ENCODE measurements around the gene SLC9A1. TPM values are rescaled to one million over a fixed set of nuclear protein-coding genes. Genes with fewer than 3 reads are reported as not detected.

Gene SLC9A1
- total RNA-seq, 2 donors from 2014 or later: 22.9 to 30.4 TPM

DNA sequence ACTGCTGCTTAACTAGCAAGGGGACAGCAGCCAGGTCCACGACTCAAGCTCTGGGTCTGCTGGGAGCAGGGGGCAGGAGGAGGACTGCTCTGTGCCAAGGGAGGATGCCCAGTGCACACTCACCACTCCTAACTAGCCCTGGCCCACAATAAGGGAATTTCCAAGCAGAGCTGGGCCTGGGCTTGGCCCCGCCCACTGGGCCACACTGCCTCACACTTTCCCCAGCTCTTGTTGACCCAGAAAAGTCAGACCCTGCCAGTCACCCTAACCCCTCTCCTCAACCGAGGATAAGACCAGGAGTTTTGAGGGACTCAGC, 18.7 kb downstream of the SLC9A1 start:
- TF ChIP-seq POLR2A (IDR thresholded peaks at IDR 0.05): no peak
- TF ChIP-seq, protein P1, sequence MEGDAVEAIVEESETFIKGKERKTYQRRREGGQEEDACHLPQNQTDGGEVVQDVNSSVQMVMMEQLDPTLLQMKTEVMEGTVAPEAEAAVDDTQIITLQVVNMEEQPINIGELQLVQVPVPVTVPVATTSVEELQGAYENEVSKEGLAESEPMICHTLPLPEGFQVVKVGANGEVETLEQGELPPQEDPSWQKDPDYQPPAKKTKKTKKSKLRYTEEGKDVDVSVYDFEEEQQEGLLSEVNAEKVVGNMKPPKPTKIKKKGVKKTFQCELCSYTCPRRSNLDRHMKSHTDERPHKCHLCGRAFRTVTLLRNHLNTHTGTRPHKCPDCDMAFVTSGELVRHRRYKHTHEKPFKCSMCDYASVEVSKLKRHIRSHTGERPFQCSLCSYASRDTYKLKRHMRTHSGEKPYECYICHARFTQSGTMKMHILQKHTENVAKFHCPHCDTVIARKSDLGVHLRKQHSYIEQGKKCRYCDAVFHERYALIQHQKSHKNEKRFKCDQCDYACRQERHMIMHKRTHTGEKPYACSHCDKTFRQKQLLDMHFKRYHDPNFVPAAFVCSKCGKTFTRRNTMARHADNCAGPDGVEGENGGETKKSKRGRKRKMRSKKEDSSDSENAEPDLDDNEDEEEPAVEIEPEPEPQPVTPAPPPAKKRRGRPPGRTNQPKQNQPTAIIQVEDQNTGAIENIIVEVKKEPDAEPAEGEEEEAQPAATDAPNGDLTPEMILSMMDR (IDR thresholded peaks at IDR 0.05): no peak
- TF ChIP-seq POLR2AphosphoS5 (IDR thresholded peaks at IDR 0.05): no peak
- H3K27me3 ChIP-seq (replicated peaks; ENCODE audit: insufficient read depth): no peaks in the 10 kb centered on the region

DNA sequence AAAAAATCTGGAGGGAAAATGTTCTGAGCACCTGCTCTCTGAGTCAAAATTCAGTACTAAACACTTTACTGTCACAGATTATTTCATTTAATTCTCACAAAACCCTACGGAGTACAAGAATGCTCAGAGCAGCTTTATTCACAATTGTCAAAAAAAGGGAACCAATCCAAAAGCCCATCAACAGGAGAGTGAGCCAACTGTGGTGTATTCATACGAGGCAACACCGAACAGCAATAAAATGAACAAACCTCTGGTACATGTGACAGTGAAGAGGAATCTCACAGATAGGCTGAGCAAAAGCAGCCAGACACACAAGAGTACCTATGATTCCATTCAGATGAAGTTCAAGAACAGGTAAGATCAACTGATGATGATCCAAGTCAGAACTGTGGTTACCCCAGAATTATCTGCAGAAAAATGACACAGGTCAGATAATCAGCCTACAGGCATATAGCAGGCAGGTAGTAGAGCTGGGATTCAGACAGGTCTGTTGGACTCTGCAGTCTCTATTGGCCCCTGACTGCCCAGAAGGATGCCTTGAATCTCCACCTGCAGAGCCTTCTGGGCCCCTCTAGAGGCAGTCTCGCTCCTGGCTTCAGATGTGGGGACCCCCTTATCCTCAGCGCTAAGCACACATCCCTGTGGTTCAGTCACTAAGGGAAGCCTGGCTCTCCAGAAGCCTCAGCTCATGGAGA, 19.2 kb downstream of the SLC9A1 start:
- no peak for DNase-seq (ENCODE audit: low spot score)
- H3K4me1 ChIP-seq (replicated peaks): no peaks in the 10 kb centered on the region
- no peaks in the 10 kb centered on the region for H3K9me3 ChIP-seq
- WGBS: 51% methylated on average over 5 of the region's 5 CpGs
- no peak overlapping the region for H3K27ac ChIP-seq
- H3K4me3 ChIP-seq: no peak overlapping the region
- TF ChIP-seq POLR2A (IDR thresholded peaks at IDR 0.05): no peak
- no peak for TF ChIP-seq POLR2AphosphoS5 (IDR thresholded peaks at IDR 0.05)
- TF ChIP-seq, protein P1 (IDR thresholded peaks at IDR 0.05): no peak
- no peaks in the 10 kb centered on the region for H3K36me3 ChIP-seq
- no peaks in the 10 kb centered on the region for H3K27me3 ChIP-seq (replicated peaks; ENCODE audit: insufficient read depth)
- intact Hi-C loops (cut with DNase I): no loop called here

More for the DNA sequence above, 18.7 kb downstream of the SLC9A1 start:
- Histone ChIP-seq H3K4me1 (replicated peaks) (no peaks in the 10 kb centered on the region), H3K9me3 (no peaks in the 10 kb centered on the region), H3K36me3 (no peaks in the 10 kb centered on the region), H3K4me3 (no peak overlapping the region), H3K27ac (no peak overlapping the region)
- DNase-seq (ENCODE audit: low spot score): no peak
- 74% methylated on average over 3 of the region's 3 CpGs for whole genome bisulfite sequencing
- intact Hi-C loops (cut with DNase I): no loop called here

DNA sequence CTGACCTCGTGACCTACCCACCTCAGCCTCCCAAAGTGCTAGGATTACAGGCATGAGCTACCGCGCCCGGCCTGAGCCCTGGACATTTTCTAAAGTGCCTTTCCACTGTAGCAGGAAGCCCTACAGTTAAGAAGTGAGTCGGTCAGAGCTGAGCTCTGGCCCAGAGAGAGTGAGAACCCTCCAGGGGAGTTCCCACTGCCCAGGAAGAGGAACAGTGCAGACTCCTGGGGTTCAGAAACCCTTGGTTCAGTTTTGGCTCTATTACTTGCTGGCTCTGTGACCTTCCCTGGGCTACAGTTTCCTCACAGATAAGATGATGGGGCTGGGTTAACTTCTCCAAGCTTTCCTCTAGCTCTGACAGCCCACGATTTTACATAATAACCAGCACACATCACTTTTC, 20.9 kb downstream of the SLC9A1 start:
- H3K4me1 ChIP-seq (replicated peaks): no peaks in the 10 kb centered on the region
- DNase-seq (ENCODE audit: low spot score): no peak
- no peaks in the 10 kb centered on the region for H3K36me3 ChIP-seq
- no peaks in the 10 kb centered on the region for H3K9me3 ChIP-seq
- 93% methylated on average over 6 of the region's 6 CpGs for WGBS
- H3K27me3 ChIP-seq (replicated peaks; ENCODE audit: insufficient read depth): no peaks in the 10 kb centered on the region
- intact Hi-C loops (cut with DNase I): no loop called here
- TF ChIP-seq, protein P1 (IDR thresholded peaks at IDR 0.05): no peak
- TF ChIP-seq POLR2A (IDR thresholded peaks at IDR 0.05) (no peak), POLR2AphosphoS5 (IDR thresholded peaks at IDR 0.05) (no peak)
- H3K4me3 ChIP-seq: no peak overlapping the region
- no peak overlapping the region for H3K27ac ChIP-seq

DNA sequence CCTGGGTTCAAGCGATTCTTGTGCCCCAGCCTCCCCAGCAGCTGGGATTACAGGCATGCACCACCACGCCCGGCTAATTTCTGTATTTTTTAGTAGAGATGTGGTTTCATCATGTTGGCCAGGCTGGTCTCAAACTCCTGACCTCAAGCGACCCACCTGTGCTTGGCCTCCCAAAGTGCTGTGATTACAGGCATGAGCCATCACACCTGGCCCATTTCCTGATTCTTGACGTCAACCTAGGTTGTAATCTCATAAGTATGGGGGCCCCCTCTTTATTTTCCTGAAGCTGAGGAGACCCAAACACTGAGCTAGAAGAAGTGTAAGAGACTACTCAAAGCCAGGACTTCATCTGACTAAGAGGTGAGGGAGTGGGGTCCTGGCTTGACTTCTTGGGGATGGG, 21.8 kb downstream of the SLC9A1 start:
- intact Hi-C loops (cut with DNase I): no loop called here
- TF ChIP-seq, protein P1 (IDR thresholded peaks at IDR 0.05): no peak
- no peak for TF ChIP-seq POLR2AphosphoS5 (IDR thresholded peaks at IDR 0.05)
- TF ChIP-seq POLR2A (IDR thresholded peaks at IDR 0.05): no peak
- H3K9me3 ChIP-seq: no peaks in the 10 kb centered on the region
- H3K36me3 ChIP-seq: no peaks in the 10 kb centered on the region
- H3K4me3 ChIP-seq: no peak overlapping the region
- H3K27ac ChIP-seq: no peak overlapping the region
- no peaks in the 10 kb centered on the region for H3K4me1 ChIP-seq (replicated peaks)
- no peak for DNase-seq (ENCODE audit: low spot score)
- 91% methylated on average over 5 of the region's 5 CpGs for WGBS
- H3K27me3 ChIP-seq (replicated peaks; ENCODE audit: insufficient read depth): no peaks in the 10 kb centered on the region

DNA sequence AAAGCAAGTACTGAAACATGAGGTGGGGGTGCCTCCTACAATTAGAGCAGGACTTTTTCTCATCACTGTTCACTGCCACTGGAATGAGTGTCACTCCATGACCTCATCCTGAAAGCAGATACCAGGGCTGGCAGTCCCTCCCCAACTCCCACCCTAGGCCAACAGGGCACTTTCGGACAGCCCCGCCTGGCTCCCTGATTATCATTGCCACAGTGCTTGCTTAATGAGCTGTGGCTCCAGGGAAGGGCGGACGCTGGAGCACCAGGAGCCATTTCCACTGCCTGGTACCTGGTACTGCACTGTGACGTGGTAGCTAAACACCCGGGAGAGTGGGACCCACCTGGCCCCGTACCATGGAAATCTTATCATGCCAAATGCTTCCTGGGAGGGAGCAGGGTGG, 22.3 kb downstream of the SLC9A1 start:
- H3K36me3 ChIP-seq: no peaks in the 10 kb centered on the region
- no peak for DNase-seq (ENCODE audit: low spot score)
- no peak overlapping the region for H3K27ac ChIP-seq
- H3K4me1 ChIP-seq (replicated peaks): no peaks in the 10 kb centered on the region
- H3K27me3 ChIP-seq (replicated peaks; ENCODE audit: insufficient read depth): no peaks in the 10 kb centered on the region
- intact Hi-C loops (cut with DNase I): no loop called here
- no peaks in the 10 kb centered on the region for H3K9me3 ChIP-seq
- 90% methylated on average over 7 of the region's 7 CpGs for WGBS
- TF ChIP-seq POLR2AphosphoS5 (IDR thresholded peaks at IDR 0.05) (no peak), POLR2A (IDR thresholded peaks at IDR 0.05) (no peak)
- TF ChIP-seq, protein P1 (IDR thresholded peaks at IDR 0.05): no peak
- H3K4me3 ChIP-seq: no peak overlapping the region
